NCI-H1092 (cell line): Measurements from ENCODE around the gene APOC1.
A peak's percentile ranks its signal among the peaks of the same experiment; 100 is the strongest.
"Not testable (repeated sequence)": the region's sequence is repeated elsewhere in the genome, so short reads cannot be mapped to it uniquely, and the experiment has no call there.

Experiments used
- DNase-seq: peaks from one replicate; lab custom pipeline; 2025; lab: John Stamatoyannopoulos, UW

The APOC1 gene

GRCh38 chr19:44889830-44890365 lies 24.5 kb upstream of the APOC1 start:
- no peak for DNase-seq

GRCh38 chr19:44890366-44891015 lies 23.9 kb upstream of the APOC1 start:
- peak; percentile 100 for DNase-seq

GRCh38 chr19:44891016-44891882 lies 23.2 kb upstream of the APOC1 start, which contains the start of gene TOMM40:
TOMM40 (plus strand) TSS chr19:44891254; CDS start chr19:44891416, 162 bp downstream.
- DNase-seq = peak; percentile 100

GRCh38 chr19:44892932-44893331 lies 21.5 kb upstream of the APOC1 start:
- no peak for DNase-seq

- no peak for DNase-seq
These were observed 20.9 kb upstream of the APOC1 start for GRCh38 chr19:44893332-44894051.

- no peak for DNase-seq
These were observed 20.4 kb upstream of the APOC1 start for GRCh38 chr19:44894052-44894400.

- DNase-seq = no peak
These were observed 19.5 kb upstream of the APOC1 start for GRCh38 chr19:44894946-44895345.

GRCh38 chr19:44897835-44898234 lies 16.6 kb upstream of the APOC1 start:
- DNase-seq = no peak

GRCh38 chr19:44900328-44901244 lies 13.8 kb upstream of the APOC1 start:
- DNase-seq = no peak

GRCh38 chr19:44903216-44903601 lies 11.2 kb upstream of the APOC1 start:
- DNase-seq = no peak

- DNase-seq = no peak
These were observed 10.6 kb upstream of the APOC1 start for GRCh38 chr19:44903602-44904425.

- no peak for DNase-seq
These were observed 9.9 kb upstream of the APOC1 start for GRCh38 chr19:44904426-44904994.

- no peak for DNase-seq
These were observed 8.8 kb upstream of the APOC1 start, which contains the start of gene APOE for GRCh38 chr19:44905437-44906160. APOE (plus strand) TSS chr19:44905796; CDS start chr19:44906625, 829 bp downstream.

GRCh38 chr19:44907613-44908012 lies 6.8 kb upstream of the APOC1 start:
- DNase-seq = no peak

GRCh38 chr19:44908074-44908835 lies 6.2 kb upstream of the APOC1 start:
- no peak for DNase-seq

GRCh38 chr19:44908836-44909261 lies 5.6 kb upstream of the APOC1 start:
- no peak for DNase-seq

GRCh38 chr19:44909775-44910174 lies 4.6 kb upstream of the APOC1 start:
- DNase-seq = no peak

GRCh38 chr19:44911896-44912295 lies 2.5 kb upstream of the APOC1 start:
- not testable (repeated sequence) for DNase-seq

GRCh38 chr19:44912854-44913253 lies 1.6 kb upstream of the APOC1 start:
- no peak for DNase-seq
